ENCODE data around the gene TMEM134.

TMEM134 gene

GRCh38 chr11:67455054-67455453 lies 14.0 kb downstream of the TMEM134 start, which contains the start of gene CABP4:
Gene CABP4, plus strand, starts transcription at chr11:67455354. Its CDS starts 70 bp downstream, at chr11:67455424.
- DNase-seq = no peak

GRCh38 chr11:67453816-67454732 lies 15.0 kb downstream of the TMEM134 start:
- no peak for DNase-seq

- no peak for DNase-seq
Observed at GRCh38 chr11:67452141-67452952, 16.7 kb downstream of the TMEM134 start, which contains the start of gene GPR152. Gene GPR152, minus strand, starts transcription at chr11:67452729. Its CDS starts 5 bp downstream, at chr11:67452724.

- DNase-seq = no peak
Observed at GRCh38 chr11:67451658-67451976, 17.4 kb downstream of the TMEM134 start.

- DNase-seq = no peak
Observed at GRCh38 chr11:67450796-67451657, 18.0 kb downstream of the TMEM134 start.

GRCh38 chr11:67449116-67449844 lies 19.8 kb downstream of the TMEM134 start:
- DNase-seq = no peak

GRCh38 chr11:67448220-67448609 lies 20.8 kb downstream of the TMEM134 start:
- no peak for DNase-seq

GRCh38 chr11:67445515-67445914 lies 23.5 kb downstream of the TMEM134 start:
- DNase-seq = no peak

GRCh38 chr11:67442504-67443404 lies 26.3 kb downstream of the TMEM134 start:
- DNase-seq = no peak

GRCh38 chr11:67441731-67442351 lies 27.2 kb downstream of the TMEM134 start:
- no peak for DNase-seq

- DNase-seq = no peak
Observed at GRCh38 chr11:67441098-67441563, 27.9 kb downstream of the TMEM134 start.

- peak; percentile 52 for DNase-seq
Observed at GRCh38 chr11:67440229-67441097, 28.6 kb downstream of the TMEM134 start.

- peak; percentile 66 for DNase-seq
Observed at GRCh38 chr11:67439321-67440228, 29.5 kb downstream of the TMEM134 start.

- peak; percentile 93 for DNase-seq
Observed at GRCh38 chr11:67438158-67438902, 30.7 kb downstream of the TMEM134 start.

- no peak for DNase-seq
Observed at GRCh38 chr11:67437809-67438157, 31.3 kb downstream of the TMEM134 start.

GRCh38 chr11:67437082-67437808 lies 31.8 kb downstream of the TMEM134 start, which contains the start of gene PTPRCAP:
Gene PTPRCAP, minus strand, starts transcription at chr11:67437682. Its CDS starts 63 bp downstream, at chr11:67437619.
- peak; percentile 86 for DNase-seq

Data from activated CD4-positive, alpha-beta T cell treated with anti-CD3 and anti-CD28 coated beads, Interleukin-10, Interleukin-2, amounts not matched to agents 100 ng/mL and 50 ng/mL, durations not matched to agents 16 hours and 8 hours (primary cell).